Vagina (tissue), 2 donors: ENCODE measurements around the gene DPYSL3. TPM values are rescaled to one million over a fixed set of nuclear protein-coding genes. Genes with fewer than 3 reads are reported as not detected.

Experiments
- DNase-seq, 2 donors: peaks; one replicate each; pipeline ENCODE4 v3.0.0-alpha.2; 2017; ENCODE audit errors: extremely low spot score in 2 of 2
- H3K27ac ChIP-seq: fragments of 200-600 bp; sonication (generic); one replicate; pipeline ENCODE4 v1.5.1; 2019
- H3K27me3 ChIP-seq: fragments of 200-600 bp; sonication (generic); one replicate; pipeline ENCODE4 v1.5.1; 2019
- H3K36me3 ChIP-seq, 2 donors: fragments of 200-600 bp; sonication (generic); one replicate each; pipeline ENCODE4 v1.5.1; 2017 to 2019
- H3K4me1 ChIP-seq: fragments of 200-600 bp; sonication (generic); one replicate; pipeline ENCODE4 v1.5.1; 2019
- H3K4me3 ChIP-seq, 2 donors: fragments of 200-600 bp; sonication (generic); 1 replicate in 1 of 2; 2 replicates in 1 of 2; pipeline ENCODE4 v1.5.1; 2016 to 2019
- H3K9me3 ChIP-seq: fragments of 200-600 bp; sonication (generic); one replicate; pipeline ENCODE4 v1.5.1; 2019
- CTCF ChIP-seq, 3 experiments: fragments of 450-650 bp in 2 of 3; fragments of 200-600 bp in 1 of 3; sonication (generic) in 1 of 3; IDR thresholded peaks; one replicate each; pipeline ENCODE4 v1.5.1; 2017 to 2019; ENCODE audit warnings: antibody characterized with exemption in 3 of 3, mild to moderate bottlenecking in 2 of 3, moderate library complexity in 2 of 3
- POLR2A ChIP-seq, 2 donors: fragments of 450-650 bp; IDR thresholded peaks; one replicate each; pipeline ENCODE4 v1.6.1; 2017; ENCODE audit warnings: antibody characterized with exemption in 2 of 2, mild to moderate bottlenecking in 2 of 2, moderate library complexity in 2 of 2
- POLR2AphosphoS5 ChIP-seq, 2 donors: sonication (generic); formaldehyde crosslinking; IDR thresholded peaks; one replicate each; pipeline ENCODE4 v1.9.0; 2017; ENCODE audit warnings: antibody characterized with exemption in 2 of 2, mild to moderate bottlenecking in 2 of 2, low read depth in 1 of 2; ENCODE audit not compliant: insufficient read depth in 1 of 2
- intact Hi-C: fragments of 100-400 bp; cut with DNase I; formaldehyde crosslinking; loops from one replicate; pipeline ENCODE4 v1.15.1; 2023
- total RNA-seq: library from RNA; depleted of rRNA; stranded (reverse); fragments of >200 nt; gene quantifications from one replicate; pipeline ENCODE4 v1.2.3, GENCODE V29; 2016

Gene DPYSL3
- total RNA-seq, 1 donor from 2014 or later = 68.5 TPM

GRCh38 chr5:147487031-147487750 is 22.7 kb downstream of the DPYSL3 start:
- Histone ChIP-seq H3K9me3 (no peaks in the 10 kb centered on the region), H3K4me3 (no peak overlapping the region), H3K4me1 (peaks cover 32% of the 10 kb centered on the region), H3K27me3 (no peaks in the 10 kb centered on the region), H3K27ac (no peak overlapping the region), H3K36me3 (no peaks in the 10 kb centered on the region)
- intact Hi-C loops = no loop called here
- TF ChIP-seq CTCF (IDR thresholded peaks at IDR 0.05) = no peak
- no peak for TF ChIP-seq POLR2AphosphoS5 (IDR thresholded peaks at IDR 0.05; ENCODE audit: insufficient read depth in 1 of 2, low read depth in 1 of 2)
- no peak for TF ChIP-seq POLR2A (IDR thresholded peaks at IDR 0.05)
- no peak for DNase-seq

- Histone ChIP-seq H3K4me1 (peaks cover 41% of the 10 kb centered on the region), H3K9me3 (no peaks in the 10 kb centered on the region), H3K27me3 (no peaks in the 10 kb centered on the region), H3K27ac (no peak overlapping the region), H3K36me3 (no peaks in the 10 kb centered on the region), H3K4me3 (no peak overlapping the region)
- TF ChIP-seq POLR2AphosphoS5 (IDR thresholded peaks at IDR 0.05; ENCODE audit: insufficient read depth in 1 of 2, low read depth in 1 of 2) = no peak
- no peak for TF ChIP-seq CTCF (IDR thresholded peaks at IDR 0.05)
- TF ChIP-seq POLR2A (IDR thresholded peaks at IDR 0.05) = no peak
- DNase-seq = no peak
- intact Hi-C loops = no loop called here
Measured at GRCh38 chr5:147485814-147486213, 24.1 kb downstream of the DPYSL3 start.

GRCh38 chr5:147485046-147485445 is 24.8 kb downstream of the DPYSL3 start:
- intact Hi-C loops = no loop called here
- Histone ChIP-seq H3K4me3 (no peak overlapping the region), H3K4me1 (peaks cover 39% of the 10 kb centered on the region), H3K27me3 (no peaks in the 10 kb centered on the region), H3K36me3 (no peaks in the 10 kb centered on the region), H3K9me3 (no peaks in the 10 kb centered on the region), H3K27ac (peak overlapping the region; percentile 45)
- DNase-seq = no peak
- TF ChIP-seq CTCF (IDR thresholded peaks at IDR 0.05) = no peak
- TF ChIP-seq POLR2A (IDR thresholded peaks at IDR 0.05) = no peak
- TF ChIP-seq POLR2AphosphoS5 (IDR thresholded peaks at IDR 0.05; ENCODE audit: insufficient read depth in 1 of 2, low read depth in 1 of 2) = no peak

- no peak for DNase-seq
- intact Hi-C loops = loop anchor here (1.0 kb wide), 1 partner anchor 29 kb away; no protein-coding TSS in a partner anchor
- TF ChIP-seq CTCF (IDR thresholded peaks at IDR 0.05) (no peak), POLR2AphosphoS5 (IDR thresholded peaks at IDR 0.05; ENCODE audit: insufficient read depth in 1 of 2, low read depth in 1 of 2) (no peak), POLR2A (IDR thresholded peaks at IDR 0.05) (no peak)
- Histone ChIP-seq H3K4me1 (peaks cover 39% of the 10 kb centered on the region), H3K4me3 (no peak overlapping the region), H3K36me3 (no peaks in the 10 kb centered on the region), H3K27me3 (no peaks in the 10 kb centered on the region), H3K27ac (peak overlapping the region; percentile 45), H3K9me3 (no peaks in the 10 kb centered on the region)
Measured at GRCh38 chr5:147484708-147485020, 25.2 kb downstream of the DPYSL3 start.

- TF ChIP-seq CTCF (IDR thresholded peaks at IDR 0.05) = no peak
- no peak for TF ChIP-seq POLR2A (IDR thresholded peaks at IDR 0.05)
- TF ChIP-seq POLR2AphosphoS5 (IDR thresholded peaks at IDR 0.05; ENCODE audit: insufficient read depth in 1 of 2, low read depth in 1 of 2) = peak in 1 of 2 donors; percentile 53
- no peaks in the 10 kb centered on the region for H3K9me3 ChIP-seq
- H3K4me1 ChIP-seq = peaks cover 42% of the 10 kb centered on the region
- DNase-seq = no peak
- H3K27ac ChIP-seq = peak overlapping the region; percentile 70
- no peaks in the 10 kb centered on the region for H3K27me3 ChIP-seq
- H3K4me3 ChIP-seq = no peak overlapping the region
- intact Hi-C loops = loop anchor here (1.0 kb wide), 1 partner anchor 29 kb away; no protein-coding TSS in a partner anchor
- no peaks in the 10 kb centered on the region for H3K36me3 ChIP-seq
Measured at GRCh38 chr5:147483961-147484707, 25.7 kb downstream of the DPYSL3 start.
